GM10847 (cell line): ENCODE measurements around the gene KRTAP12-1.

Experiments used
- POLR2A ChIP-seq: IDR thresholded peaks from 2 replicates; pipeline ENCODE4 v1.6.1; 2011; ENCODE audit not compliant: insufficient read length; ENCODE audit errors: extremely low read depth

Gene KRTAP12-1

DNA sequence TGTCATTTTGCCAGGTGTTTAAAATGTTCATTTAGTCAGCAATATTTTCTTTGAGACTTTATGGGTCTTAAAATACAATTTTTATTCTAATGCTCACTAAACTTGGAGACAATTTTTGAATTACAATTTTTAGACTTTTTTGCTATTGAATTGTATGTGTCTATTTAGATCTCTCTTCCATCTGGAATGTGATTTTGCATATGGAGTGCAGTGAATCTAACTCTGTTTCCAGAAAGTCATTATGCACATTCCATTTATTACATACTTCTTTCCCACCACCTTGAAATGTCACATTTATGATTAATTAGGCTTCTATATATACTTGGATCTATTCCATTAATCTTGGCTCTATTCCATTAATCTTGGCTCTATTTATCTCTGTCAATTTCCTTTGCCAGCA is 35.0 kb upstream of the KRTAP12-1 start:
- TF ChIP-seq POLR2A, result no peak

DNA sequence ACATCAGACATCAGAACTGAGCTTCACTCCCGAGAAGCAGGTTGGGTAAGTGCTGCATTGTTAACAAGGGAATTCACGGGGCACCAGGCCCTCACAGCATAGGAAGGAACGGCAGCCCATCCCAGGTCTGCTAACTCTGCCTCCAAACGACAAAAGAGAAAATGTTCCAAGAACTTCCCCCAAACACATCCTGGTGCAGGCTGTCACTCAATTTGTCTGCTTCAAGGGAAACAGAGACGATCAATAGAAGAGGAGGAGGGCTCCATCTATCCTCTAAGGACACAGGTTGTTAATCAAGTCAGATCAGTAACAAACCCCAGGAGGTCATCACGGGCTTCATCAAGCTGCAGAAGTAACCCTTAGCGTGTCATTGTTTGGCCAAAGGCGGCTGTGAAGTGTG is 32.9 kb upstream of the KRTAP12-1 start:
- TF ChIP-seq POLR2A, result no peak

DNA sequence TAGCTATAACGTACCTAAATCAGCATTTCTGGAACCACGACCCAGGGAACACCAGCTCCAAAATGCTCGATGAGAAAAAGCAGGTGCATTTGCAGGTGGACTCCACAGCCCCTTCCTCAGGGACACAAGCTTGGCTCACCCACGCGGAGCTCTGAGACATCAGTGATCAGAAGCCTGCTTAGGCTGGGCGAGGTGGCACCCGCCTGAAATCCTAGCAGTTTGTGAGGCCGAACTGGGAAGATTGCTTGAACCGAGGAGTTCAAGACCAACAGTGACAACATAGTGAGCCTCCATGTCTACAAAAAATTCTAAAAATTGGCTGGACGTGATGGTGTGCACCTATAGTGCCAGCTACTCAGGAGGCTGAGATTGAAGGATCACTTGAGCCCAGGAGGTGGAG is 31.9 kb upstream of the KRTAP12-1 start:
- no peak for TF ChIP-seq POLR2A

DNA sequence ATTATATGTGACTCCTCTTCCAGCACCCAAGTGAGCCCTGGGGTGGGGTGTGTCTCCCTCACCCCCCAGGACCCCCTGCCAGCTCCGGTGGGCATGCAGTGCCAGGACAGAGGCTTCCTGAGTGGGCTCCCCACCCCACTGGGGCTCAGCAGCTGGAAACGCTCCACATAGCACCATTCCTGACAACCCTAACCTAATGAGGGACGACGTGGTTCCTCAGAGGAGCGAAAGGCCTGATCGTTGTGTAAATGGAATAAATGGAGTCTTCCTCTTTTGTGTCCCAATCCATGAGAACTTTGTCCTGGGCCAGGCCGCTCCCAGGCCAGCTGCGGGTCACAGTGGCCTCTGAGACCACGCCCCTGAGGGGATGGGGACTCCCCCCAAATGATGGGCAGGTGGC is 31.2 kb upstream of the KRTAP12-1 start:
- TF ChIP-seq POLR2A, result no peak

DNA sequence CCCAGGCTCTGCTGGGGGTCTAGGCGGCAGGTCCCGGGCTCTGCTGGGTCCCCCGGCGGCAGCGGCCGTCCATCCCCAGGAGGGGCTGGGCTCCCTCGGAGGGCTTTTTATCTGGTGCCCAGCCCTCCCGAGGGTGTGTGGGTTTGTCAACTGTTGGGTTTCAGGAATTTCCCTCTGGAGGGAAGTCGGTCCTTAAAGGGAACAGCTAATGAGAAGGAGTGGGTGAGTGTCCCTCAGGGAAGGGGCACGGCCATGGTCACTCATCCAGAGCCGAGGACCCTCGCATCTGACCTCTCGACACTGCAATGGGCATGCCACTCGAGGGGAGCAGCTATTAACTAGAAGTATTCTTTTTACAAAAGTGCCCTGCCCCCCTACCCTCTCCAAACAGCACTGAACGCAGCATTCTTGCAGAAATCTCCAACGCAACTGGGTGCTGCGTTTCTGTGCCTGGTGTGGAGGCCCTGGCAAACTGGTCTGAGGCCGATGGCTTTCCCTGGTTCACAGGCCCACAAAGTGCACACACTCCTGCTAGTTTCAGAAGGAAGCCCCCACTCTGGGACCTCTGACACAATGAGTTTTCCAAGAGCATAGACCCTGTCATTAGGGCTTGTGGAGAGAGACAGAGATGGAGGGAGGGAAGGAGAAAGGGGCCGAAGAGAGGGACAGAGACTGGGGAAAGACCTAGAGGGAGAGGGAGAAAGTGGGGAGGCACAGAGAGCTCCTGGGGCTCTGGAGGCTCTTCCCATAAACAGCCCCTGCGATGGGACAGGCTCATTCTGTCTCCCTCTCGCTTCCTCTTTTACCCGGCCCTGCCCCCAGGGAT is 30.5 kb upstream of the KRTAP12-1 start:
- TF ChIP-seq POLR2A, result no peak

DNA sequence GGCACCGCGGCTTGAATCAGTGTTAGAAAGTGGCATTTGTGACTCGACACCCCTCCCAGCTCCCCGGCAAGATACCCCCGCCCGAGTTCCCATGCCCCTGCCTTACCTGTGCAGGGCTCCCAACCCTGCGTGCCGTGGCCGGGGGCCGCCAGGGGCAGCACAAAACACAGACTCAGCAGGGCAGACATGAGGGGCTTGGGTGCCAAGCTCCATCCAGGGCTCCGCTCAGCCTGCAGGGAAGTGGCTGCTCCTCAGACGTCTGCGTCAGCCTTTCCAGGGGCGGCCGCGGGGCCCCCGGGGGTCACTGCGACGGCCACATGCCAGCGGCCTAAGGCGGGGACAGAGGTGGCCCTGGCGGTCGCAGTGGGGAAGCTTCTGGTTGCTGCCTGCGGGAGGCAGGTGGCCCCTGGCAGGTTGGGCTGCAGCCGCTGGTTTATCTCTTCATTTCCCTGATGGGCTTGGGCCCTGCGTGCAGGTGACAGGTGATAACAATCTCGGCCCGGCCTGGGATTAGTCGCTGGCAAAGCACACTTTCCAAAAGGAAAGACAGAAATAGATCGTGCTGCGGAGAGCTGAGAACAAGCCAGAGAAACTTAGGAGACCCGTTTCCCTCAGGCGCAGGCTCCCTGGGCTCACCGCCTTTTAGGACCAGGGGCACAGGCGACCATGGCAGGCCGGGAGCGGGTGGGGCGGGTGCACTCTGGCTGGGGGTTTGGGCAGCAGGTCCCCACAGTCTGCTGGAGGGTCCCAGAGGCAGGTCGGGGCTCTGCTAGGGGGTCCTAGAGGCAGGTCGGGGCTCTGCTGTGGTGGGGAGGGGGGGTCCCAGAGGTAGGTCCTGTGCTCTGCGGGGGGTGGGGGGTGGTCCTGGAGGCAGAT is 29.6 kb upstream of the KRTAP12-1 start, which contains the start of gene TSPEAR:
Gene TSPEAR (minus strand): TSS at position 246 of the 876 bp plus-strand sequence. CDS start 58 bp downstream, at position 188.
- no peak for TF ChIP-seq POLR2A

DNA sequence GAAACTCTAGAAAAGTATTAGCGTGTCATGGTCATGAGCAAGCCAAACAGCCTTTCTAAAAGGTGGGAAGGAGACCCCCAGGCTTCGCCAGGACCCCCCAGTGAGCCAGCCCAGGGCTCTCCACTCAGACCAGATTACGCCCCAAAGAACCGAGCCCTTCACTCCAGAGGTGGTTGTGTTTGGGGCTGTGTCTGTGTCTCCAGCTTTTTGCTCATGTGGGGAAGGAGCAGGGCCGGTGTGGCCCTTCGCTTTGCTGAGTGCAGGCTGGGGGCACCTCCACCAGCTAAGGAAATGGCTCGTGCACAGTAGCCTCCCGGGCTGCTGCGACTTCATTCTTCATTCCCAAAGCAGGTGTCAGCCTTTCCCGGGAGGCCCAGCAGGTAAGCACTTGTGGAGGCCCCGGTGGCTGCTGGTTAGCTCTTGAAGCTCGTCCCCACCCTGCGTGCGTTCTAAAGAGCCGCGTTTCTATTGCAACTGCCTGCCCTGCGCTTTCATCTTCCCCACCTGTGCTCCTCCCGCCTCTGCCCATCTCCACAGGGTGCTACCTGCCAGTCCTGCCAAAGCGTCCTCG is 28.9 kb upstream of the KRTAP12-1 start:
- no peak for TF ChIP-seq POLR2A

DNA sequence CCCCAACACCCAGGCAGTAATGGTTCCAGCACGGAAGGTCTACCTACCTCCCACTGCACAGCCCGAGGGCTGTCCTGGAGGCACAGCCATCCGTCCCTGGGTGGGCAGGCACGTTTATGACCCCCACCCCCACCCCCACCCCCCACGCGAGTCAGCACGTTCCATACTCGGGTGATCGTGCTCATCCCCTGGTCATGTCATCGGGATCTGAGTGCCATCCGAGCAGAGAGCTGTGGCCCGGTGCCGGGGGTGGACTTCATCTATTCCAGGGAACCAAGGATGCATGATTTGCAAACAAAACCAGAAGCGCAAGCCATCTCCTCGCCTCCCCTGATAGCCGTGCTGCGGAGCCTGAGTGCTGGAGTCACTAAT is 28.3 kb upstream of the KRTAP12-1 start:
- TF ChIP-seq POLR2A, result no peak

DNA sequence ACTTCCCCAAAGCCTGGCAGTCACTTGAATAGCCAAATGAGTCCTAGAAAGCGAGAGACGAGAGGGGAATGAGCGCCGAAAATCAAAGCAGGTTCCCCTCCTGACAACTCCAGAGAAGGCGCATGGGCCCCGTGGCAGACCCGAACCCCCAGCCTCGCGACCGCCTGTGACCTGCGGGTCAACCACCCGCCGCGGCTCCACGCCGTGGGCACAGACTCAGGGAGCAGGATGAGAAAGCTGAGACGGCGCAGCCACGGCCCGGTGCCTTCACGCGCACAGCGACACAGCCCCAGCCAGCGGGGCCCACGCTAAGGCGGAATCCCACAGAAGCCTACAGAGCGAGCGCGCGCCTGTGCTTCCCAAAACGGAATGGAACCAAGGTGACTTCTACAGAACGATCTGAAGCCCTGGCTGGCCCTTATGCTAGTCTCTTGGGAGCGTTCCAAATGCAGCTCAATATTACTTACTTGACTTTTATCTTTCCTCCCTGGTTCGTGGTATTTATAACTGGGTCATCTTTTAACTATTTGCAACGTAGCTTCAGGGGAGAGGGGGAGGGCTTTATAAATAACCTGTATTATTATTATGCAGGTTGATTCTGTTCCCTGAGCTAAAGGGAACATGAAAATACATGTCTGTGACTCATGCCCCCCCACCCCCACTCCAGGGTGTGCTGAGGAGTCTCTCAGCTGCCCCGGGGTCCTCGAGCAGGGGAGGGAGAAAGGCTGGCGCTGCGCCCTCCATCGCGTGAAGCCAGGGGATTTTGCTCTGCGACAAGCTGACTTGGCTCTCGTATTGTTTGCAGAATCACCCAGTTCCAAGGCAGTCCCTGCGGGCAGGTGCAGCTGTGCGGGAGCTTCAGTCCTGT is 27.7 kb upstream of the KRTAP12-1 start:
- TF ChIP-seq POLR2A, result no peak

DNA sequence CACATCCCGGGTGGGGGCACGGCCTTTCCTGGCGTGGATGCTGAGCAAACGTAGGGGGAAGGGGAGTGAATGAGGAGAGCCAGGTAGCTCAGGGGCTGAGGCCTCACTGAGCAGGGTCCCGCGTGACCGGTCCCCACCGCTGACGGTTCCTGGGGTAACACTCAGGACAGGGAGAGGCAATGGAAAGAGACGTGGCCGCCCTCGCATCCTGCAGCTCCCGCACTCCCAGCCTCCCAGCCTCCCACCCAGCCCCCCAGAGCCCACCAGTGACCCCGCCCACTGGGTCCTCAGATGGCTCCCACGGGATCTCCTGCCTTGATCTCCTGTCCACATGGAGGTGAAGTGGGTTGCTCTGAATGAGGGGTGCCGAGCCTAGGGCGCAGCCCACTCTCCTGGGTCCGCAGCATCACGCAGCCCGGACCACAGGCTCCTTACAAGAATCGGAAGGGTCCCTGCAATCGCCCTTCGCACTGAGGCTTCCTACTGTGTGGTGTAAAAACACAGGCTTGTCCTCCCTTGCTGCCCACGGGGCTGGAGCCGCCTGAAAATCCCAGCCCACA is 27.0 kb upstream of the KRTAP12-1 start:
- TF ChIP-seq POLR2A, result no peak

DNA sequence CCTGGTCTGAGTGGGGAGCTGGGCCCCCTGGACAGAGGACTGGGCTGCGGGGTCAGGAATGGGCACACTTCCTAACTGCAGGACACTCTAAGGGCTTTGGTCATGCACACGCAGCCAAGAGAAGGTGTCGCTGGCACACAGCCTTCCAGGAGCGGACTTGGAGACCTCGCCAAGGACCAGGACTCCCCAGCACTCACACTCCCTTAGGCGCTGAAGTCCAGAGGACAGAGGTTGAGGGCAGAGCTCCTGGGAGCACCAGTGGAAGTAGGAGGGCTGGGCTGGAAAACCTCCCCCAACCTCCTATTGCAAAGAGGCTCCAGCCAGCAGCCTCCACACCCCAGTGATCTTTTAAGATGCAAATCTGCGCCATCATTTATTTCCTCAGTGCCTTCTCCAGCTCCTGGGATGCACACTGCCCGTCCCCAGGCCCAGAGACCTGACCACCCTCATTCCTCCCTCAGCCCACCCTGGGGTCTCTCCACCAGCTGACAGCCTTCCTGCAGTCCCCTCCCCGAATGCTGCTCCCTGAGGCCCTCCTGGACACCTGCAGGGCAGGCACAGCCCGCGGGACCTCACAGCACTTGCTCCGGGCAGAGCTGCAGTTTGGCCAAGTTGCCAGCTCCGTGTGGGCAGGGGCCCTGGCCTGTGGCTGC is 26.4 kb upstream of the KRTAP12-1 start:
- no peak for TF ChIP-seq POLR2A

DNA sequence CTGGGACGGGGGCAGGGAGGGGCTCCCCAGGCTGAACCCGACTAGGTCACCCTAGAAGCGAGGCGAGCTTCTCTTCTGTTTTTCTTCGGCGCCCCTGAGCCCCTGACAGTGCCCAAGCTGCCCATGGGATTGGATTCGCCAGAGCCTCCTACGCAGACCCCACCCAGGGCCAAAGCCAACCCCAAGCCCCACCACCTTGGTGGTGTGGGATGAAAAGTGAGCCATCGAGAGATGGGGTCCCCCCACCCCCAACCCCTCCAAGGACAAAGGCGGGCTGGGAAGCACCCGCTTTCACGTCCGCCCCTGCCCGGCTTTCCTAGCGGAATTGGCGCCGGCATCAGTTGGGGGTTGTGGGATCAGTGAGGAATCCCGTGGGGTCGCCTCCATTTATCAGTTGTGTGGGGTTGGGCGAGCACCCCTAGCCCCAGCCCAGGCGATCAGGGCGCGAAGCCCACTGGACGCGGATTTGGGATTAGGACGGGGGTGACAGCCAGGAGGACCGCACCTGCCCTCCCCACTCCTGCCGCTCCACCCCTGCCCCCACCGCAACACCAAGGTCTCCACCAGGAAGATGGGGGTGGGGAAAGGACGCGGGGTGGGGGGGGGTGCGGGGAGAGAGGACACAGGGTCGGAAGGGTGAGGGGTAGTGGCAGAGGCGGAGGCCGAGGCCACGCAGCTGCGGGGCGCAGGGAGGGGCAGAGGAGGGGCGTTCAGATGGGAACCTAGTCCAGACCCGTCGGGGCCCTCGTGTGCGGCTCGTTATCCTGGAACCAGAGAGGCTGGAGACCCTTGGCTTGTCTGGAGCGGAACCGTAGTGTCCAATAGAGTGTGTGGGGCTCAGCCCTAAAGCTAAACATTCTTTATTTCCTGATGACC is 25.0 kb upstream of the KRTAP12-1 start:
- TF ChIP-seq POLR2A, result no peak
